GM18508 (cell line): ENCODE measurements around the gene UBXN6.

Experiments
- ATAC-seq: cut with Tn5 transposase; IDR thresholded peaks from one replicate; pipeline ENCODE4 v1.9.1; 2021; ENCODE audit warnings: moderate number of reproducible peaks; ENCODE audit not compliant: insufficient read depth, unreplicated experiment

The UBXN6 gene

GRCh38 chr19:4443966-4444764 lies 13.4 kb downstream of the UBXN6 start:
- ATAC-seq, result no peak

- ATAC-seq, result no peak
These were observed 14.4 kb downstream of the UBXN6 start for GRCh38 chr19:4443188-4443587.

- no peak for ATAC-seq
These were observed 14.8 kb downstream of the UBXN6 start for GRCh38 chr19:4442819-4443146.

GRCh38 chr19:4441994-4442818 lies 15.4 kb downstream of the UBXN6 start:
- ATAC-seq, result no peak

- no peak for ATAC-seq
These were observed 18.4 kb downstream of the UBXN6 start for GRCh38 chr19:4439243-4439642.

- no peak for ATAC-seq
These were observed 20.5 kb downstream of the UBXN6 start for GRCh38 chr19:4437103-4437502.

- no peak for ATAC-seq
These were observed 21.4 kb downstream of the UBXN6 start for GRCh38 chr19:4436231-4436630.

- ATAC-seq, result no peak
These were observed 23.2 kb downstream of the UBXN6 start for GRCh38 chr19:4434391-4434790.

GRCh38 chr19:4432918-4433506 lies 24.6 kb downstream of the UBXN6 start:
- ATAC-seq, result no peak

- ATAC-seq, result no peak
These were observed 25.6 kb downstream of the UBXN6 start for GRCh38 chr19:4431808-4432674.

GRCh38 chr19:4431296-4431695 lies 26.3 kb downstream of the UBXN6 start:
- no peak for ATAC-seq

GRCh38 chr19:4430760-4431159 lies 26.8 kb downstream of the UBXN6 start:
- ATAC-seq, result no peak

GRCh38 chr19:4429771-4430171 lies 27.8 kb downstream of the UBXN6 start:
- no peak for ATAC-seq

- no peak for ATAC-seq
These were observed 28.3 kb downstream of the UBXN6 start for GRCh38 chr19:4429256-4429655.

- no peak for ATAC-seq
These were observed 29.1 kb downstream of the UBXN6 start for GRCh38 chr19:4428326-4428975.

- ATAC-seq, result no peak
These were observed 32.1 kb downstream of the UBXN6 start for GRCh38 chr19:4425537-4425936.

- ATAC-seq, result no peak
These were observed 34.0 kb downstream of the UBXN6 start for GRCh38 chr19:4423416-4424126.

- no peak for ATAC-seq
These were observed 41.3 kb downstream of the UBXN6 start for GRCh38 chr19:4416268-4416667.

GRCh38 chr19:4415352-4415751 lies 42.2 kb downstream of the UBXN6 start:
- no peak for ATAC-seq
